ENCODE data around the gene KNCN.

- TF ChIP-seq JUN (CRISPR knock-in tag; IDR thresholded peaks at IDR 0.05) (no peak), CTCF (IDR thresholded peaks at IDR 0.05) (no peak), MAX (CRISPR knock-in tag; IDR thresholded peaks at IDR 0.05) (no peak), ZNF121 (CRISPR knock-in tag; IDR thresholded peaks at IDR 0.05) (no peak), NR2C2 (CRISPR knock-in tag; IDR thresholded peaks at IDR 0.05) (no peak), CDX4 (CRISPR knock-in tag; IDR thresholded peaks at IDR 0.05; ENCODE audit: borderline replicate concordance) (no peak), ZNF423 (CRISPR knock-in tag; IDR thresholded peaks at IDR 0.05) (no peak), NR3C1 (CRISPR knock-in tag; conservative IDR thresholded peaks at IDR 0.05; ENCODE audit: low read depth) (no peak)
- TF ChIP-seq, protein P1, sequence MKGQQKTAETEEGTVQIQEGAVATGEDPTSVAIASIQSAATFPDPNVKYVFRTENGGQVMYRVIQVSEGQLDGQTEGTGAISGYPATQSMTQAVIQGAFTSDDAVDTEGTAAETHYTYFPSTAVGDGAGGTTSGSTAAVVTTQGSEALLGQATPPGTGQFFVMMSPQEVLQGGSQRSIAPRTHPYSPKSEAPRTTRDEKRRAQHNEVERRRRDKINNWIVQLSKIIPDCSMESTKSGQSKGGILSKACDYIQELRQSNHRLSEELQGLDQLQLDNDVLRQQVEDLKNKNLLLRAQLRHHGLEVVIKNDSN (CRISPR knock-in tag; IDR thresholded peaks at IDR 0.05) = no peak
Observed at GRCh38 chr1:46580140-46580903, 28.9 kb upstream of the KNCN start.

Measured in WTC11 (cell line).